Measurements from ENCODE around the gene CD247.

DNA sequence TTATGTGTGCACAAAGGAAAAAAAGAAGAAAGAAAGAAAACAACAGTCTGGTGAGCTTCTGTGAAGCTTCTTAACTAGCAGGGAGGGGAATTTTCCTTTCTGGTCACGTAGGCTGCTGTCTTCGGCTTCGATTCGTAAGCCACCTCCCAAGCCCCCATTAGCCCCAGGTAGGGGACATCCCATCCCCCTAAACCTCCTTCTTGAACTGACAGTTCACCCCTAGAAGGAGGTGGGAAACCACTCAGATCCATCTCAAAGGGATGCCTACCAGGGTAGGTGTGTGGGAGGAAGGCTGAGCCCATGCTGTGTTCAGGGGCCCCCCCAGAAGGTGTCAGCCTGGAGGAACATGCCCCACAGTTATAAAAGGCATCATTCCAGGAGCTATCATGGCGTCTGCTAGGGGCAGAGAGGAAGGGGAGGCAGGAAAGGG lies 25.8 kb downstream of the CD247 start:
- TF ChIP-seq CTCF (IDR thresholded peaks at IDR 0.05): no peak
- TF ChIP-seq POLR2A (IDR thresholded peaks at IDR 0.05): no peak

Measured in vagina (tissue), 2 donors.